Subcutaneous adipose tissue (tissue), 4 donors: ENCODE results near the gene DEAF1. TPM values are rescaled to one million over a fixed set of nuclear protein-coding genes. Genes with fewer than 3 reads are reported as not detected.

Experiments
- total RNA-seq, 4 donors: library from RNA; depleted of rRNA; stranded (reverse); fragments of >200 nt; gene quantifications; one replicate each; pipeline ENCODE4 v1.1.0, GENCODE V29; 2016
- TF ChIP-seq, protein P1 (sequence below): fragments of 450-650 bp; IDR thresholded peaks from one replicate; pipeline ENCODE4 v1.5.1; 2016; ENCODE audit warnings: low read depth, mild to moderate bottlenecking, control low read depth, antibody characterized with exemption, moderate library complexity

The DEAF1 gene
- total RNA-seq, 4 donors from 2014 or later: 14.0 to 28.4 (median 18.4) TPM

DNA sequence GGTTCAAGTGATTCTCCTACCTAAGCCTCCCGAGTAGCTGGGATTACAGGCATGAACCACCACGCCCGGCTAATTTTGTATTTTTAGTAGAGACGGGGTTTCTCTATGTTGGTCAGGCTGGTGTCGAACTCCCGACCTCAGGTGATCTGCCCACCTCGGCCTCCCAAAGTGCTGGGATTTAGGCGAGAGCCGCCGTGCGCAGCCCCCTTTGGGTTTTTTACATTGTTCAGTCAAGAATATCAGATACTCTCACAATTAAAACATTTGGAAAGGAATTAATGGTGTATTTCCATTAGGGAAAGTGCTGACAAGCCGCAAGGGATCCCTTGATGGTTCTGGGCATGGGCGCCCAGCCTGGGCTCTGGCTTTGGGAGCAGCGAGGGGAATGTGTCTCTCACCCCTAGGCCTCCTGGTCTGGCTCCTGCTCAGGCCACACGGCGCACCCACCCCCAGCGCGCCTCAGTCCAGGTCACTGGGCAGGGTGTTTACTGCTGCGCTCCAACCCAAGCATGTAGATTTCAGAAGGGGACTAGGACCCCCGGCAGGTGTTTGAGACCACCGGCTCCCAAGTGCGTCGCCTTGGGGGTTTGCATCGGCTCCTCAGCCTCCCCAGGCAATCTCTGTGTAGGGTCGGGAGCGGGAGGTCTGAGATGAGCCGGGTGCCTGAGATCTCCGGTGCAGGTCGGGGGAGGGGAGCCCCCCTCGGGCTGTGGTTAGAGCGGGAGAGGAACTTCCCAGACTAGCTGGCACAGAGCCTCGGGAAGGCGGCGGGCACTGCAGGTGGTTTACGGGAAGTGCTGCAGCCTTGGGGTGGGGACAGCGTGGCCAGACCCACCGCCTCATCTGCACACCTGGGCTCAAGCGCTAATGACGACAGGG lies 78.5 kb downstream of the DEAF1 start:
- TF ChIP-seq, protein P1, sequence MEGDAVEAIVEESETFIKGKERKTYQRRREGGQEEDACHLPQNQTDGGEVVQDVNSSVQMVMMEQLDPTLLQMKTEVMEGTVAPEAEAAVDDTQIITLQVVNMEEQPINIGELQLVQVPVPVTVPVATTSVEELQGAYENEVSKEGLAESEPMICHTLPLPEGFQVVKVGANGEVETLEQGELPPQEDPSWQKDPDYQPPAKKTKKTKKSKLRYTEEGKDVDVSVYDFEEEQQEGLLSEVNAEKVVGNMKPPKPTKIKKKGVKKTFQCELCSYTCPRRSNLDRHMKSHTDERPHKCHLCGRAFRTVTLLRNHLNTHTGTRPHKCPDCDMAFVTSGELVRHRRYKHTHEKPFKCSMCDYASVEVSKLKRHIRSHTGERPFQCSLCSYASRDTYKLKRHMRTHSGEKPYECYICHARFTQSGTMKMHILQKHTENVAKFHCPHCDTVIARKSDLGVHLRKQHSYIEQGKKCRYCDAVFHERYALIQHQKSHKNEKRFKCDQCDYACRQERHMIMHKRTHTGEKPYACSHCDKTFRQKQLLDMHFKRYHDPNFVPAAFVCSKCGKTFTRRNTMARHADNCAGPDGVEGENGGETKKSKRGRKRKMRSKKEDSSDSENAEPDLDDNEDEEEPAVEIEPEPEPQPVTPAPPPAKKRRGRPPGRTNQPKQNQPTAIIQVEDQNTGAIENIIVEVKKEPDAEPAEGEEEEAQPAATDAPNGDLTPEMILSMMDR: no peak

DNA sequence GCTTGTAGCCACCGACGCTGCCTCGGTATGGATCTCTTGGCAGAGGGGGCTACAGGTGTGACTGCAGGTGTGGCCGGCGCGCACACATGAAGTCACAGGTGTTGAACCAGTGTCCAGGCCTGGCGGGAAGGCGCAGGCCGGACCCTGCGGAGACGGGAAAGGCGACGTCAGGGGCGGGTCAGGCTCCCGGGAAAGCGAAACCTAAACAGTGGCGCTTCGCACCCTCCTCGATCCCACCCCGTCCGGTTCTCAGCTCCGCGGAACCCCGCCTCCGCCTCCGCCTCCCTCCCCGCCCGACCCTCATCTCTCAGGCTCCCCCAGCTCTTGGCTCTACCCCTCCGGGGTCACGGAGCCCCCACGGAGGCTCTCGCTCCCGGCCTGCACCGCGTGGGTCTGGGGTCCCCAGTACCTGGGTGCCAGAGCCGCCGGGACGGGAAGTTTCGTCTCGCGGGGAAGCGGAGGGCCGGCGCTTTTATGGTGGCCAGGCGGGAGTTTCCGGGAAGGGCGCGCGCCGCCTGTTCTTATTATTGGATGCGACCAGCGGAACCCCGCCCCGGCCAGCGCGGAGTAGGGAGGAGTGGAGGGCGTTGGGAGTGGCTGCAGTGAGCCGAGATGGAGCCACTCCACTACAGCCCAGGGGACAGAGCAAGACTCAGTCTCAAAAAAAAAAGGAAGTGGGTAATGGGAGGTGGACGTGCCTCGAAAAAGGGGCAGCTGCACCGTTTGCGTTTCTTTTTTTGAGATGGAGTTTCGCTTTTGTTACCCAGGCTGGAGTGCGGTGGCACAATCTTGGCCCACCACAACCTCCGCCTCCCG lies 79.3 kb downstream of the DEAF1 start, which contains the start of gene IRF7:
IRF7 (minus strand) TSS at position 447 of the 816 bp plus-strand sequence. CDS start 586 bp downstream, outside the sequence.
- TF ChIP-seq, protein P1: no peak

DNA sequence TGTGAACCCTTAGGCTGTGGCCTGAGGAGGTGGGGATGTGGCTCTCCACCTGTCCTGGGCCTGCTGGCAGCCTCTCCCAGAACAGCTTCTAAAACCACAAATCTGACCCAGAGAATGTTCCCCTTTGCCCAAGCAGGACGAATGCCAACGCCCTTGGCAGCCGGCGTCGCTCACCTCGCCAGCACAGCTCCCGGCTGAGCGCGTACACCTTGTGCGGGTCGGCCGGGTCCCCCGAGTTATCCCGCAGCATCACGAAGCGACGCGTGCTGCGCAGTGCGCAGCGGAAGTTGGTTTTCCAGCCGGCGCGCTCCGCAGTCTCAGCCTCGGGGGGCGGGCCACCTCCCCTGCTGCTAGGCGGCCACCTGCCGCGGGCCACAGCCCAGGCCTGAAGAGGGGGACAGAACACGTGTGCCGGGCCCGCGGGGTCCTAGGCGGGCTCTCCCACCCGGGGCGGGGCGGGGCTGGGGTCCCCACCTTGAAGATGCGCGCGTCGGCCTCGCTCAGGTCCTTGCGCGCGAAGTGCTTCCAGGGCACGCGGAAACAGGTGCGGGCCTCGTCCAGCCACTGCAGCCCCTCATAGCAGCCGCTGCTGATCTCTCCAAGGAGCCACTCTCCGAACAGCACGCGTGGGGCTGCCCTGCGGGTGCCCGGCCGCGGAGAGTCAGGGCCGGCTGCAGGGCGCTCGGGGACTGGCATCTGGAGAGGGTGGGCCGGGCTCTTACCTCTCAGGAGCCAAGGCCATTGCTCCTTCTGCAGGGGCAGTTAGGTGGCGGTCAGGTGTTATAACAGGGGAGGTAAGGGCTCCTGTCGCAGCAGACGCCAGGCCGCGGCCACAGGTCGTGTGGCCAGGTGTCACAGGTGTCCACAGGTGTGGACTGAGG lies 80.2 kb downstream of the DEAF1 start:
- TF ChIP-seq, protein P1: no peak

DNA sequence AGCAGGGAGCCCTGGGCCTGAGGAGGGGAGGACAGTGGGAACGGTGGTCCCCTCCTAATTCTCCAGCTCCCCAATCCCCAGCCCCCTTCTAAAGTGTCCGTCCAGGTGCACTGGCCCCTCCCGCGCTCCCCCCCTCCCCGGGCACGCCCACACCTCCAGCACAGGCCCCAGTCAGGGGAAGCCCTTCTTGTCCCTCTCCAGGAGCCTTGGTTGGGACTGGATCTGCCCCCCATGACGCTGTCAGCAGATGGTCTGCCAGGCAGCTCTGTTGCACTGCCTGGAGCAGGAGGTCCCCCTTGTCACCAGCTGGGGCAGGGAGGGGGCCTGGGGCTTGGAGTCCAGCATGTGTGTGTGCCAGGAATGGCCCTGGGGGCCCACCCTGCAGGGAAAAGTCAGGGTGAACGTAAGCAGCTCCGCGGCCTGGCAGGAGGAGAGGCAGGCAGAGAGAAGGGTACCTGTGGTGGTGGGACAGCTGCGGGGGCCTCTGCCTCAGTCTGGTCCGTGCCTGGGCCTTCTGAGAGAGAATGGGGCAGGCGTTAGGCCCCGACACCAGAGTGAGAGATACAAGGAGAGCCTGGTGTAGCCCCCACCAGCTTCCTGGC lies 80.9 kb downstream of the DEAF1 start:
- TF ChIP-seq, protein P1: no peak

DNA sequence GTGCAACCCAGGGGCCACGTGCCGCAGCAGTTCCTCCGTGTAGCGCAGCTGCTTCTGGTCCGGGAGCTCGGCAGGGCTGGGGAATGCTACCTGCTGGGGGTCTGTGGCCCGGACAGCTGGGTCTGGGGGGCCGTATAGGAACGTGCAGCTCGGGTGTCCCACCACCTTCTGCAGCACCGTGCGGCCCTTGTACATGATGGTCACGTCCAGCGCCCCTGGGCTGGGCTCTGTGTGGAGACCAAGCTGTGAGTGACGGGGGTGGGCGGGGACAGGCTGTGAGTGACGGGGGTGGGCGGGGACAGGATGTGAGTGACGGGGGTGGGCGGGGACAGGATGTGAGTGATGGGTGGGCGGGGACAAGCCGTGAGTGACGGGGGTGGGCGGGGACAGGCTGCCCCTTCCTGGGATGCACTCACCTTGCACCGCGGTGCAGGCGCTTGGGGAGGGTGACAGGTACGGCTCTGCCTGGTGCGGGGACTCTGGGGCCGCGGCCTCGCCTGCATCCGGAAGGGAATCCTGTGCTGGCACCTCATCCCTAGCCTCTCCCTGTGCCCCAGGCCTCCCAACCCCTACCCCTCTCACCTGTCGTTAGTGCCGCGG lies 81.6 kb downstream of the DEAF1 start:
- TF ChIP-seq, protein P1: no peak

DNA sequence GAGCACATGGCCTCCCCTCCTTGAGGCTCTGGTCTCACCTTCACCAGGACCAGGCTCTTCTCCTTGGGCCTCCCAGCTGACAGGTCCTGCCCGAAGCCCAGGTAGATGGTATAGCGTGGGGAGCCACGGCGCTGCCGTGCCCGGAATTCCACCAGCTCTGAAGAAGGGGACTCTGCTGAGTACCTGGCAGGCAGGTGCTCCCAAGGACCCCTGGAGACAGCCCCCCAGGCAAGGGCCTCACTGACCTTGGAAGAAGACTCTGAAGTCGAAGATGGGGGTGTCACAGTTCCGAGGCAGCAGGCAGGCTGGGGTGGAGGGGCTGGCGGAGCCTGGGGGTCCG lies 82.1 kb downstream of the DEAF1 start:
- TF ChIP-seq, protein P1: no peak
